Inflammatory macrophage treated with lipopolysaccharide for 4 hours (primary cell): ENCODE data around the gene COL7A1.

ENCODE experiments used
- DNase-seq: peaks from one replicate; pipeline ENCODE4 v3.0.0-alpha.2; 2020

The COL7A1 gene

GRCh38 chr3:48617559-48617958 lies 22.4 kb upstream of the COL7A1 start:
- peak; percentile 11 for DNase-seq

DNA sequence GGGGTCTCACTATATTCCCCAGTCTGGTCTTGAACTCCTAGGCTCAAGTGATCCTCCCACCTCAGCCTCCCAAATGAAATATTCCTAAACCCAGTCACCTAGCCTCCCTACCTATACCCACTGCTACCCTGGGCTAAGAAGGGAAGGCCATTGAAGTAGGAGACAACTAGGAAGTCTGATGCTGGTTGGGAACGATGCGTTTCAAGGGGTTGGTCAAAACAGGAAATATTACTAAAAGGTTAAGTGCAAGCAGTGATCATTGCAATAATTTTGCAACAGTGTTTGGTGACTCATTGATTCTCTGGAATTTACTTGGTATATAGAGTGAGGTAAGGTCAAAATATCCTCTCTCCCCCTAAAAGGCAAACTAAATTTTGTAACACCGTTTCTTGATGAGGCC lies 18.9 kb upstream of the COL7A1 start:
- peak; percentile 97 for DNase-seq

GRCh38 chr3:48612309-48612708 lies 17.2 kb upstream of the COL7A1 start:
- no peak for DNase-seq

DNA sequence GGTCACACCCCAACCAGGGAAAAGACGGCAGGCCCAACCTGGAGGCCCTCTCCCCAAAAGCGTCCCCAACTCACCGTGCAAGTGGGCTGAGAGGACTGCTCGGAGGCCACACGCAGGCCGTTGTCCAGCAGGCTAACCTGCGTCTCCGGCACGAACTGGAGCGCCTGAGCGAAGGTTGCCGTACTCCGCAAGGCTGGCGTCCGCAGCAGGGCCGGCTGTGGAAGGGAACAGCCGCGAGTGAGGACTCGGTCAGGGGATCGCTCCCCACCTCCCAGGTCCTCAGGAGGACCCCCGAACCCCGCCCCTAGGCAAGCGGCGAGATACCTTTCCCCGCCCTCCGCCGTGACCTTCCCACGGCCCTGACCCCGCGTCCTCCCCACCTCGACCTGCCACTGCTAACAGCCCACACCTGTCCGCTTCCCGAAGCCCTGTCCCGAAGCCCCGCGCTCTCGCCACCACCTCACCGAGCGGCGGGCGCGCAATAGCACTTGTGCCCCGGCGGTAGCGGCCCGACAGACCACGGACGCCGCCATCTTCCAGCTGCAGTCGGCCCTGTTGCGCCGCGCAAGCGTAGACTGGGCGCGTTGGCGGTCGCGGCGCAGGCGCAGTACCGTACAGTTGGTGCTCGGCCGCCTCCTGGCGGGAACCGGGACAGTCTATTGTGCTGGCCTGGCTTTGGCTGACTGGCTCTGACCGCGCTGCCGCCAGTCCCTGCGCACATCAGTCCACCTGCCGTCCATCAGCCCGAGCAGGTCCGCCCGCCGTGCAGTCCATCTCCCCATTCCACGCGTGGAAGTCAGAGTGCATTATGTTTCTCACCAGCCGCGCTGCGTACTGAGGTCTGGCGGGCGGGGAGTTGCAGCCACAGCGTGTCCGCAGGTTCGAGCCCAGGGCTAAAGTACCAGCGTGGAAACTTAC lies 14.2 kb upstream of the COL7A1 start, which contains the start of gene UQCRC1:
Gene UQCRC1 (minus strand): TSS at position 559 of the 918 bp plus-strand sequence. CDS start 26 bp downstream, at position 533.
- peak; percentile 94 for DNase-seq

DNA sequence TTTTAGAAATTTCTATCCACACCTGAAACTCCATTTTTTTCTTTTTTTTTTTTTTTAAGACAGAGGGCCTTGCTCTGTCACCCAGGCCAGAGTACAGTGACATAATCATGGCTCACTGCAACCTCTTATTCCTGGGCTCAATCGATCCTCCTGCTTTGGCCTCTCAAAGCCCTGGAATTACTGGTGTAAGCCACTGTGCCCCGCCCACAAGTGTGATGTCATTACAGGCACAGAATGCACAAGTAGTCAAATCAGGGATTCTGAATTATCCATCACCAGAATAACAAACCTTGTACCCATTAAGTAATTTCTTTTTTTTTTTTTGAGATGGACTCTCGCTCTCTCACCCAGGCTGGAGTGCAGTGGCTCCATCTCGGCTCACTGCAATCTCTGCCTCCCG lies 12.4 kb upstream of the COL7A1 start:
- peak; percentile 47 for DNase-seq

- DNase-seq, result no peak
Measured at GRCh38 chr3:48601622-48601994, 6.5 kb upstream of the COL7A1 start.

- no peak for DNase-seq
Measured at GRCh38 chr3:48600711-48601621, 5.8 kb upstream of the COL7A1 start.

DNA sequence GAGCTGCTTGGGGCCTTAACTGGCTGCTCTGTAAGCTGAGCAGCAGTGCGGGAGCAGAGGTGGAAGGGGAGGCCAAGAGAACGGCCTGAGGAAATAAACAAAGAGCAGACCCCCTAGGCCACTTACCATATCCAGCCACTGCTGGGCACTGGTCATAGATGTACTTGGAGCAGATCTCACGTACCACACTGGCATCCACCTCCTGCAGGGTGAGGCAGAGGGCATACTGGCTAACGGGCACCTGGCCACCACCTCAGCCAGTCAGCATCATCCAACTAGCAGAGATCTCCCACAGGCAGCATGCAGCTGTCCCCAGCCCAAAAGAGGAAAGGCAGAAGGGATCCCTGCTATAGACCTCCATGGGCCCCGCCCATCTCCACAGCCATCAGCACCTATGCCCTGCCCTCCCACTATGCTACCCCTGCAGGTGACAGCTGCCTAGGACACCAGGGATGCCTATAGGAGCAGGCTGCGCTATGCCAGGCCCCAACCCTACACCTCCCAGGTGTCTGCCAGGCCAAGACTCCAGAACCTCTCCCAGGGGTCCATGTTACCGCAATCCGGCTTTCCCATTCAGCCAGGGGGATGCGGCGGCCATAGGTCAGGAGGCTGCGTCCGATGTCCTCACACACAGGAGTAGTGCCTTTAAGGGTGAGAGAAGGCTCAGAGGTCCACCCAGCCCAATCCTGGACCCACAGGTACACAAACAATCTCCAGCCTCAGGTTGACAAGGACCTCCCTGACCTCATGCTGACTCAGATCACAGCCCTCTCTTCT lies 4.6 kb upstream of the COL7A1 start:
- DNase-seq, result no peak

DNA sequence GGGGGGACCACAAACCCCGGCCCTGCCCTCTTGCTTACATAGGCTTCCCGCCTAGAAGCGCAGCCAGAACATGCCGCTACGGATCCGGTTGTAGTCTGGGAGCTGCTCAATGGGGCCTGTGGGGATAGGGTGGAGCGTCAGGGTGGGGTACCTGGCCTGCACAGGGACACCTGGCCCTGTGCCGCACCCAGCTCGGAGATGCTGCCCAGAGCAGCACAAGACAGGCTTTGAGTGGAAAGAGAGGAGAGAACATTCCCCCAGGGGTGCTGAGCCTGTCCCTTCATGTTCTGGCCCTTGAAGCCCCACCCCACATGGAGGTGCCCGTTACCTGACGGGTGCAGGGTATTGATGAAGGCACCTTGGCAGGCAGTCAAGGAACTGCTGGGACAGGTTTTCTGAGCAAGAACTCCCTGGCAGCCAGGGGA lies 4.0 kb upstream of the COL7A1 start:
- DNase-seq, result no peak

DNA sequence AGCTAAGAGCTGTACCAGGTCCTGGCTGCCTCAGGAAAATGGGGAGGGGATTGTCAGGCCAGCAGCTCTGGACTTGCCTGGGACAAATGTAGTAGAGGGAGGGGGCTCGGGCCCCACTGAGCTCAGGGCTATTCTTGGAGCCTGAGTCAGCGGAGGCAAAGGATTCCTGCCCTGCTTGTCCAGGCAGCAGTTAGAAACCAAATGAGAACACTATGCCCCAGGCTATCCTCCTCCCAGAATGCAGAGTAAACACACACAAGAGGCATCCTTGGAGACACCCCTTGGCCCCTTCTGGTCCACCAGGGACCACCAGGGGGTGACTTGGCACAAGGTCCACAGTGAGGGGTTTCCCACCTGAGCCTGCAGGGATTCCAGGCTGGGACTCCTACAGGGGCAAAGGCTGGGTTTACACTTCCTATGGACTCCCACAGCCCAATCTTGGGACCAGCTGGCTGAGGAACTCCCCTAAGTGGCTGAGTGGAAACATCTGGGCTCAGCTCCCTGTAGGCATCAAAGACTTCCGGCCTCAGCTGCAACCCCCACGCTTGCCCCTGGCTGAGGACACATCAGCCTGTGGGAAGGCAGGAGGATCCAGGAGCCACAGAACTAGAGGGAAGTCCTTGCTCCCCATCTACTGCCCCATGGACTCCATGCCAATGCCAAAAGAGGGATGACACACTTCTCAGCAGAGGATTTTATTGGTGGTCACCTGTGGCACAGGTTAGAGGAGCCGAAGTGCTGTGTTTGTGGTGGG lies 3.4 kb upstream of the COL7A1 start:
- no peak for DNase-seq

GRCh38 chr3:48597408-48597800 lies 2.3 kb upstream of the COL7A1 start:
- DNase-seq, result no peak

DNA sequence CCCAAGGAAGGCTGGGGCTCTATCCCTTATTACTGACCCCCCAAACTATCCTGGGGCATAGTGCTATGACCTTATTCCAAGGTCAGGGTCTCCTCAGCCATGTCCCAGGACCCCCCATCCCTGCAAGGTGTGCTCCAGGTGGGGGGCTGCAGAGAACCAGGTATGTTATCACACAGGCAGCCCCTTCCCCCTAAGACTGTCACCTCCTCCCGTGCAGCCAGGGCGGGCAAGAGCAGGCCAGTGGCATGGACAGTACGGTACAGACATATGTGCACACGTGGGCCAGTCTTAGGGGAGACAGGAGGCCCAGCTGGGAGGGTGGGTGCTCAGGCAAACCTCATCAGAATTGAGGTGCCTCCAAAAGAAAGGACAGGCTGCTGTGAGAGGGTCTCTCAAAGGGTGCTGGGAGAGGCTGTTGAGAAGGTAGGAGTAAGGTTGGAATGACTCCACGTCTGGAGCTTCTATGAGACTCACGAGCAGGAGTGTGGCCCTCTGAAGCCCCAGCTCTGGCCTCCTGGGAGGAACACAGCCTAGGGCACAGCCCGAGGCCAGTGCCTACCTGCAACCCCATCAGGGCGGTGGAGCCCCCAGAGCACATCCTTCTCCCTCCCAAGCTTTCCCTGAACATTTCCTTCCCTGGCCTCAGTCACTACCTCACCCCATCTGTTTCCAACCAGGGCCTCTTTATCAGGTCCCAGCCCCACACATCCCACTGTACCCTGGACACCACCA lies 1.7 kb upstream of the COL7A1 start:
- no peak for DNase-seq

GRCh38 chr3:48596157-48596556 lies 1.0 kb upstream of the COL7A1 start:
- no peak for DNase-seq

GRCh38 chr3:48595526-48596121 lies 495 bp upstream of the COL7A1 start:
- peak; percentile 16 for DNase-seq

GRCh38 chr3:48594417-48595049 lies 596 bp downstream of the COL7A1 start:
- no peak for DNase-seq

DNA sequence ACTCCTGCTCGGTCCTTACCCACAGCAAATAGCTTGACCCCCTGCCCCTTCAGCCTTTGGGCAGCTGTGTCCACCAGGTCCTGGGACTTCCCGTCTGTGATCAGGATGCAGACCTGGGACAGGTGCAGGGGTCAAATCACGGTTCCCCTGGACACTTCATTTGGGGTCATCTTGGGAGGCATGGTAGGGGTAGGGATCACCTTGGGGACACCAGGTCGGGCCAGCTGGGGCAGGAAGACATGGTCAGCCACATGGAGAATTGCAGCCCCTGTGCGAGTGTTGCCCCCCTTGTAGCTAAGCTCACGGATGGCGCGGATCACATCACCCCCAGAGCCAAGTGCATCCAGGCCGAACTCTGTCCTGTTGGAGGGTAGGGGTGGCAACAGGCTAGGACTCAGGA lies 1.8 kb downstream of the COL7A1 start:
- DNase-seq, result no peak

GRCh38 chr3:48592519-48593087 lies 2.5 kb downstream of the COL7A1 start:
- no peak for DNase-seq

DNA sequence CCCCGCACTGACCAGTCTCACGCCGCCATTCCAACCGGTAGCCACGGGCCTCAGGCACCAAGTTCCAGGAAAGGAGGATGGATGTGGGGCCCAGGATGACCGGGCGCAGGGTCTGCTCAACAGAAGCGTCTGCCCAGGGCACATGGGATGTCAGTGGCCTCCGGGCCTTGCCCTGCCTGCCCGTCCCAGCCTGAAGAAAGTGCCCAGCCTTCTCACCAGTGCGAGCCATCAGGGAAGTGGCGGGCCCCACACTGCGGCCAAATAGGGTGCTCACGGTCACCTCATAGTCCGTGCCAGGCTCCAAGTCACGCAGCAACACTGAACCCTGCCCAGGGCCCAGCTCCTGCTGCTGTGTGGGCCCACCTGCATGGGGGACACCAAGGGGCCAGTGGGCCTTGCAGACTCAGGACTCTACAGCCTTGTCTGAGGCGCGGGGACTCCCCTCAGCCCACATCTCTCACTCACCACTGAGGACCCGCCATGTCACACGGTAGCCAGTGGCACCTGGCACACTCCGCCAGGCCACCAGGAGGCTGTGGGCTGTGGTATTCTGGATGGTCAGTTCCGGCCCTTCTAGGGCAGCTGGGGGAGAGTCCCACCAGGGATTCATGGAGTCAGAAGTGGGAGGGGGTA lies 3.1 kb downstream of the COL7A1 start:
- DNase-seq, result no peak

- DNase-seq, result no peak
Measured at GRCh38 chr3:48591436-48591835, 3.7 kb downstream of the COL7A1 start.

GRCh38 chr3:48588230-48588629 lies 6.9 kb downstream of the COL7A1 start:
- no peak for DNase-seq
